HepG2 (cell line): Measurements from ENCODE around the gene TRIM27. TPM values are rescaled to one million over a fixed set of nuclear protein-coding genes. Genes with fewer than 3 reads are reported as not detected.

ENCODE experiments used
- BRD4 ChIP-seq: sonication (generic); formaldehyde crosslinking; IDR thresholded peaks from 2 replicates; pipeline ENCODE4 v1.4.0; 2020; ENCODE audit warnings: missing genetic modification reagents
- CENPT ChIP-seq: sonication (generic); formaldehyde crosslinking; IDR thresholded peaks from 2 replicates; pipeline ENCODE4 v1.8.0; 2022; ENCODE audit warnings: low read depth, mild to moderate bottlenecking, moderate library complexity, missing genetic modification reagents
- CSRNP2 ChIP-seq: sonication (generic); formaldehyde crosslinking; conservative IDR thresholded peaks from 2 replicates; pipeline ENCODE4 v1.8.0; 2022; ENCODE audit warnings: low read depth, missing genetic modification reagents
- EEA1 ChIP-seq: sonication (generic); formaldehyde crosslinking; IDR thresholded peaks from 2 replicates; pipeline ENCODE4 v1.5.1; 2020; ENCODE audit warnings: mild to moderate bottlenecking, missing genetic modification reagents, borderline replicate concordance
- FOXK1 ChIP-seq: sonication (generic); formaldehyde crosslinking; IDR thresholded peaks from 2 replicates; pipeline ENCODE4 v1.4.0; 2020; ENCODE audit warnings: low read depth, missing genetic modification reagents, borderline replicate concordance
- GRHL1 ChIP-seq: sonication (generic); formaldehyde crosslinking; conservative IDR thresholded peaks from 2 replicates; pipeline ENCODE4 v1.8.0; 2022; ENCODE audit warnings: missing genetic modification reagents
- KMT2A ChIP-seq: sonication (generic); formaldehyde crosslinking; IDR thresholded peaks from 2 replicates; pipeline ENCODE4 v1.4.0; 2020; ENCODE audit warnings: missing genetic modification reagents
- LRRFIP1 ChIP-seq: sonication (generic); formaldehyde crosslinking; conservative IDR thresholded peaks from 2 replicates; pipeline ENCODE4 v1.4.0; 2020; ENCODE audit warnings: missing genetic modification reagents
- MAFG ChIP-seq: sonication (generic); formaldehyde crosslinking; IDR thresholded peaks from 2 replicates; pipeline ENCODE4 v1.5.1; 2020; ENCODE audit warnings: mild to moderate bottlenecking, missing genetic modification reagents
- RAD51 ChIP-seq: fragments of 450-650 bp; IDR thresholded peaks from 2 replicates; pipeline ENCODE4 v1.6.1; 2016; ENCODE audit warnings: borderline replicate concordance
- TGIF2 ChIP-seq: IDR thresholded peaks from 2 replicates; pipeline ENCODE4 v1.6.1; 2016; ENCODE audit warnings: control low read depth, missing compliant biosample characterization
- TOPORS ChIP-seq: sonication (generic); formaldehyde crosslinking; IDR thresholded peaks from 2 replicates; pipeline ENCODE4 v1.8.0; 2023; ENCODE audit warnings: mild to moderate bottlenecking, missing genetic modification reagents
- ZBTB43 ChIP-seq: sonication (generic); formaldehyde crosslinking; conservative IDR thresholded peaks from 2 replicates; pipeline ENCODE4 v1.4.0; 2020; ENCODE audit warnings: missing genetic modification reagents
- ZFP36L1 ChIP-seq: sonication (generic); formaldehyde crosslinking; IDR thresholded peaks from 2 replicates; pipeline ENCODE4 v1.8.0; 2022; ENCODE audit warnings: mild to moderate bottlenecking, missing genetic modification reagents, moderate library complexity
- ZFP36L2 ChIP-seq: sonication (generic); formaldehyde crosslinking; IDR thresholded peaks from 2 replicates; pipeline ENCODE4 v1.4.0; 2020; ENCODE audit warnings: missing genetic modification reagents
- ZNF570 ChIP-seq: sonication (generic); formaldehyde crosslinking; IDR thresholded peaks from 2 replicates; pipeline ENCODE4 v1.4.0; 2020; ENCODE audit warnings: mild to moderate bottlenecking, missing genetic modification reagents, borderline replicate concordance
- ZNF747 ChIP-seq: sonication (generic); formaldehyde crosslinking; IDR thresholded peaks from 2 replicates; pipeline ENCODE4 v1.8.1; 2023; ENCODE audit warnings: missing genetic modification reagents, mild to moderate bottlenecking, borderline replicate concordance
- ZNF800 ChIP-seq: sonication (generic); formaldehyde crosslinking; IDR thresholded peaks from 2 replicates; pipeline ENCODE4 v1.4.0; 2020; ENCODE audit warnings: missing genetic modification reagents
- ZNF816 ChIP-seq: sonication (generic); formaldehyde crosslinking; IDR thresholded peaks from 2 replicates; pipeline ENCODE4 v1.8.0; 2022; ENCODE audit warnings: missing genetic modification reagents, mild to moderate bottlenecking, borderline replicate concordance
- polyA plus RNA-seq, 8 experiments: library from polyadenylated mRNA; depleted of rRNA in 3 of 8; stranded (reverse) in 7 of 8; unstranded in 1 of 8; fragments of >200 nt; fragmentation: Illumina TruSeq in 4 of 8; extraction: Trizol in 4 of 8; gene quantifications; 2 replicates each; pipeline versions ENCODE4 v1.2.1 to v1.2.3, GENCODE V29; 2011 to 2016; ENCODE audit warnings: low read depth in 4 of 8, missing spikeins in 1 of 8, mixed read lengths in 1 of 8; ENCODE audit not compliant: insufficient read depth in 1 of 8
- total RNA-seq, 5 experiments: library from RNA; depleted of rRNA; stranded (reverse); fragments of >200 nt; fragmentation: Illumina TruSeq; extraction: Trizol; gene quantifications; 2 replicates each; pipeline ENCODE4 v1.2.3, GENCODE V29; 2016; ENCODE audit warnings: low read depth in 1 of 5

The TRIM27 gene
- total and polyA plus RNA-seq, 2 of the 13 experiments (the other 11 are each of a cell fraction or from before 2014, with no cell fraction given), result 88.6 to 112 TPM

- TF ChIP-seq LRRFIP1 (CRISPR knock-in tag) (no peak), FOXK1 (CRISPR knock-in tag) (peak; percentile 15; the same call in 1 of the 2 replicates), ZNF570 (CRISPR knock-in tag) (no peak), ZFP36L1 (CRISPR knock-in tag) (peak; percentile 50; the same call in 1 of the 2 replicates), GRHL1 (CRISPR knock-in tag) (no peak), CENPT (CRISPR knock-in tag) (no peak), ZNF816 (CRISPR knock-in tag) (peak; percentile 87), RAD51 (no peak), BRD4 (CRISPR knock-in tag) (no peak), CSRNP2 (CRISPR knock-in tag) (no peak), TGIF2 (0 out of 2 replicates have a peak, but pooled peaks have one; percentile 45), TOPORS (CRISPR knock-in tag) (0 out of 2 replicates have a peak, but pooled peaks have one; percentile 76), EEA1 (no peak), MAFG (0 out of 2 replicates have a peak, but pooled peaks have one; percentile 45), ZNF800 (CRISPR knock-in tag) (peak; percentile 66), ZNF747 (CRISPR knock-in tag) (peak; percentile 63; the same call in 1 of the 2 replicates), KMT2A (CRISPR knock-in tag) (peak; percentile 72; the same call in 1 of the 2 replicates), ZBTB43 (CRISPR knock-in tag) (0 out of 2 replicates have a peak, but pooled peaks have one; percentile 19), ZFP36L2 (CRISPR knock-in tag) (no peak)
Measured at GRCh38 chr6:28940858-28941683, 17.3 kb upstream of the TRIM27 start (continued).
